GM12878 (cell line): Measurements from ENCODE around the gene AHCYL2. TPM values are rescaled to one million over a fixed set of nuclear protein-coding genes. Genes with fewer than 3 reads are reported as not detected.

Source experiments
- ATAC-seq: fragments of 200-7000 bp; cut with Tn5 transposase; 3 replicates; pipeline ENCODE4 v1.9.1; 2020; ENCODE audit warnings: mild to moderate bottlenecking, moderate library complexity
- BruUV-seq: library from RNA; stranded (reverse); fragments of 400-500 nt; replicated peaks from 2 replicates; lab custom pipeline; 2021; lab: Mats Ljungman, UMichigan
- CTCF ChIA-PET: fragments of 300-600 bp; sonication (Branson Sonifier 250); formaldehyde crosslinking; extraction: SDS; loops from one replicate; lab custom pipeline; 2021; ENCODE audit warnings: inconsistent platforms; lab: Yijun Ruan, JAX
- POLR2A ChIA-PET: fragments of 350-600 bp; formaldehyde crosslinking; extraction: SDS; loops from one replicate; lab custom pipeline; 2021; ENCODE audit warnings: inconsistent platforms; lab: Charles Lee
- RAD21 ChIA-PET: fragments of 300-600 bp; sonication (Branson Sonifier 250); formaldehyde crosslinking; loops from one replicate; lab custom pipeline; 2023; ENCODE audit warnings: antibody characterized with exemption; ENCODE audit not compliant: unreplicated experiment; lab: Charles Lee
- SMC1A ChIA-PET: fragments of 300-600 bp; sonication (Branson Sonifier 250); formaldehyde crosslinking; loops from one replicate; lab custom pipeline; 2023; ENCODE audit not compliant: unreplicated experiment, uncharacterized antibody; lab: Charles Lee
- DNase-seq: peaks from one replicate; pipeline ENCODE4 v3.0.0-alpha.2; 2011; ENCODE audit warnings: low read depth, low spot score
- FAIRE-seq: peaks from 3 replicates; lab custom pipeline; 2011; peaks lifted over from hg19 to GRCh38; lab: Jason Lieb, UNC
- H2AFZ ChIP-seq: 2 replicates; pipeline ENCODE4 v1.6.0; 2011; ENCODE audit warnings: low read depth, low read length, control low read depth; ENCODE audit not compliant: control insufficient read depth
- H3K27ac ChIP-seq: 2 replicates; pipeline ENCODE4 v1.5.1; 2011; ENCODE audit warnings: control low read depth; ENCODE audit not compliant: control insufficient read depth, insufficient read depth
- H3K27me3 ChIP-seq, 2 experiments: replicated peaks in 1 of 2; 2 replicates each; pipeline versions ENCODE4 v1.6.0 to v1.6.1; 2011; ENCODE audit warnings: low read length in 1 of 2; ENCODE audit not compliant: control insufficient read depth in 2 of 2, insufficient read depth in 2 of 2
- H3K36me3 ChIP-seq, 2 experiments: 2 replicates each; pipeline ENCODE4 v1.5.1; 2011; ENCODE audit warnings: low read length in 1 of 2; ENCODE audit not compliant: control insufficient read depth in 2 of 2, insufficient read depth in 2 of 2
- H3K4me1 ChIP-seq: 2 replicates; pipeline ENCODE4 v1.6.1; 2011; ENCODE audit warnings: mild to moderate bottlenecking, low read length, moderate library complexity, mixed read lengths; ENCODE audit not compliant: control insufficient read depth, insufficient read depth
- H3K4me2 ChIP-seq: 2 replicates; pipeline ENCODE4 v1.6.0; 2011; ENCODE audit warnings: control low read depth; ENCODE audit not compliant: control insufficient read depth, insufficient read depth
- H3K4me3 ChIP-seq: fragments of 200-600 bp; sonication (generic); 2 replicates; pipeline ENCODE4 v1.5.1; 2016
- H3K79me2 ChIP-seq: 2 replicates; pipeline ENCODE4 v1.6.0; 2011; ENCODE audit warnings: low read length; ENCODE audit not compliant: control insufficient read depth, insufficient read depth
- H3K9ac ChIP-seq: 2 replicates; pipeline ENCODE4 v1.8.0; 2011; ENCODE audit warnings: low read length, control low read depth, mixed read lengths; ENCODE audit not compliant: control insufficient read depth, insufficient read depth
- H3K9me3 ChIP-seq: replicated peaks from 3 replicates; pipeline ENCODE4 v1.5.1; 2011; ENCODE audit warnings: mild to moderate bottlenecking, low read length; ENCODE audit not compliant: control insufficient read depth, insufficient read depth
- H4K20me1 ChIP-seq: 2 replicates; pipeline ENCODE4 v1.6.0; 2011; ENCODE audit not compliant: control insufficient read depth, insufficient read depth
- JUND ChIP-seq: IDR thresholded peaks from 2 replicates; pipeline ENCODE4 v1.6.1; 2012; ENCODE audit warnings: low read depth, mild to moderate bottlenecking, low read length, improper control_type of control experiment, moderate library complexity
- POU2F2 ChIP-seq: IDR thresholded peaks from 3 replicates; pipeline ENCODE4 v1.6.1; 2011; ENCODE audit warnings: low read depth, mild to moderate bottlenecking, low read length, borderline replicate concordance
- RELB ChIP-seq: fragments of 450-650 bp; IDR thresholded peaks from 2 replicates; pipeline ENCODE4 v1.6.1; 2017; ENCODE audit warnings: low read depth, mild to moderate bottlenecking, moderate library complexity
- WRNIP1 ChIP-seq: IDR thresholded peaks from 2 replicates; pipeline ENCODE4 v1.6.1; 2011; ENCODE audit warnings: low read depth, low read length, improper control_type of control experiment, borderline replicate concordance
- WGBS: methylation state at CpG from one replicate; pipeline ENCODE4 v1.1.6; 2016; ENCODE audit warnings: low lambda C conversion rate; ENCODE audit not compliant: insufficient replicate concordance, insufficient coverage; ENCODE audit errors: missing lambda C conversion rate; 5-methylcytosine and 5-hydroxymethylcytosine counted together
- in situ Hi-C: fragments of 300-500 bp; cut with MboI; formaldehyde crosslinking; loops from 9 replicates; pipeline ENCODE4 v1.14.3; 2018; ENCODE audit warnings: mixed read lengths
- intact Hi-C: fragments of 100-400 bp; cut with micrococcal nuclease; formaldehyde crosslinking; loops from one replicate; pipeline ENCODE4 v1.14.2; 2022; ENCODE audit not compliant: unreplicated experiment
- polyA plus RNA-seq, 11 experiments: library from polyadenylated mRNA; depleted of rRNA in 4 of 11; unstranded in 6 of 11; stranded (reverse) in 5 of 11; fragments of >200 nt; fragmentation: Nextera tagmentation in 4 of 11; fragmentation: Illumina TruSeq in 1 of 11; extraction: Ambion mirVana in 4 of 11; extraction: Trizol in 1 of 11; gene quantifications; 1 replicate in 1 of 11; 2 replicates in 10 of 11; pipeline versions ENCODE4 v1.2.1 to v1.2.3, GENCODE V29; 2011 to 2016; ENCODE audit warnings: inconsistent platforms in 2 of 11, missing spikeins in 2 of 11, low read depth in 1 of 11
- total RNA-seq, 4 experiments: library from RNA; depleted of rRNA in 3 of 4; stranded (reverse); fragments of >200 nt in 3 of 4; fragmentation: Illumina TruSeq in 1 of 4; extraction: Trizol in 1 of 4; gene quantifications; 2 replicates each; pipeline versions ENCODE4 v1.2.1 to v1.2.3, GENCODE V29; 2013 to 2021

The AHCYL2 gene
- total and polyA plus RNA-seq, 10 of the 15 experiments (the other 5 are each of a cell fraction or from before 2014, with no cell fraction given): 1.7 to 29.1 (median 5.4) TPM

GRCh38 chr7:129464194-129464593, 239.4 kb downstream of the AHCYL2 start:
- H3K27ac ChIP-seq: no peak overlapping the region
- ChIA-PET POLR2A (interaction anchor here (1.3 kb wide), 1 partner anchor 93 kb away, joined by 14 read pairs; no protein-coding TSS in a partner anchor), RAD21 (no interaction called here), CTCF (interaction anchor here (1.2 to 3.4 kb wide), 4 partner anchors 62 to 121 kb away, joined by 3 to 12 read pairs (median 8); no protein-coding TSS in a partner anchor), SMC1A (interaction anchor here (0.9 to 11.7 kb wide), 4 partner anchors 11 to 121 kb away, joined by 3 to 165 read pairs (median 4); no protein-coding TSS in a partner anchor)
- no peak for ATAC-seq
- intact Hi-C loops (no loop called here), in situ Hi-C loops (loop anchor here (5.0 kb wide), 1 partner anchor 97 kb away; no protein-coding TSS in a partner anchor)
- H3K9me3 ChIP-seq: no peaks in the 10 kb centered on the region
- H3K4me1 ChIP-seq: no peaks in the 10 kb centered on the region
- H3K27me3 ChIP-seq: no peaks in the 10 kb centered on the region
- TF ChIP-seq WRNIP1: no peak
- TF ChIP-seq POU2F2: no peak
- no peak for TF ChIP-seq RELB
- TF ChIP-seq JUND: no peak
- no peak overlapping the region for H2AFZ ChIP-seq
- H3K4me2 ChIP-seq: no peak overlapping the region
- H3K9ac ChIP-seq: no peak overlapping the region
- H3K4me3 ChIP-seq: no peak overlapping the region
- WGBS: 99% methylated on average over 4 of the region's 4 CpGs
- no peaks in the 10 kb centered on the region for H3K36me3 ChIP-seq
- no peaks in the 10 kb centered on the region for H4K20me1 ChIP-seq
- no peak for FAIRE-seq
- H3K79me2 ChIP-seq: no peaks in the 10 kb centered on the region
- DNase-seq: no peak
- BruUV-seq: no TSS peak
